IMR-90 (cell line): ENCODE measurements around the gene DNAH8. TPM values are rescaled to one million over a fixed set of nuclear protein-coding genes. Genes with fewer than 3 reads are reported as not detected.

Source experiments
- ATAC-seq: fragments of 200-7000 bp; cut with Tn5 transposase; 2 replicates; pipeline ENCODE4 v1.9.1; 2020; ENCODE audit warnings: low read depth, mild to moderate bottlenecking, moderate library complexity
- BruUV-seq: library from RNA; stranded (reverse); fragments of 400-500 nt; replicated peaks from 2 replicates; lab custom pipeline; 2021; lab: Mats Ljungman, UMichigan
- CTCF ChIA-PET: fragments of 300-600 bp; formaldehyde crosslinking; extraction: SDS; loops from one replicate; lab custom pipeline; 2021; ENCODE audit warnings: antibody characterized with exemption; lab: Yijun Ruan, JAX
- POLR2A ChIA-PET: fragments of 300-600 bp; sonication (Branson Sonifier 250); formaldehyde crosslinking; loops from one replicate; lab custom pipeline; 2022; ENCODE audit warnings: antibody characterized with exemption; ENCODE audit not compliant: unreplicated experiment; lab: Charles Lee
- DNase-seq: peaks from one replicate; pipeline ENCODE4 v3.0.0; 2013
- H2AFZ ChIP-seq: replicated peaks from 2 replicates; pipeline ENCODE3; 2013; ENCODE audit warnings: low read length, mild to moderate bottlenecking; ENCODE audit not compliant: poor library complexity
- H2AK5ac ChIP-seq: 2 replicates; pipeline ENCODE4 v1.6.1; 2013; ENCODE audit warnings: low read depth, low read length, inconsistent platforms
- H2AK9ac ChIP-seq: replicated peaks from 2 replicates; pipeline ENCODE3; 2013; ENCODE audit warnings: mild to moderate bottlenecking, low read depth, low read length, moderate library complexity; ENCODE audit not compliant: poor library complexity
- H2BK120ac ChIP-seq: 2 replicates; pipeline ENCODE4 v1.6.1; 2013; ENCODE audit warnings: low read depth, low read length, inconsistent platforms
- H2BK15ac ChIP-seq: 3 replicates; pipeline ENCODE4 v1.6.1; 2013; ENCODE audit warnings: low read depth, low read length, inconsistent platforms
- H2BK20ac ChIP-seq: 2 replicates; pipeline ENCODE4 v1.6.1; 2013; ENCODE audit warnings: low read depth, mild to moderate bottlenecking, inconsistent platforms, low read length, moderate library complexity
- H2BK5ac ChIP-seq: 2 replicates; pipeline ENCODE4 v1.6.1; 2013; ENCODE audit warnings: mild to moderate bottlenecking, low read depth, low read length, inconsistent platforms; ENCODE audit not compliant: poor library complexity, severe bottlenecking
- H3K14ac ChIP-seq: replicated peaks from 2 replicates; pipeline ENCODE4 v1.6.1; 2013; ENCODE audit warnings: low read depth, low read length, inconsistent platforms
- H3K18ac ChIP-seq: 2 replicates; pipeline ENCODE4 v1.6.1; 2013; ENCODE audit warnings: low read depth, low read length, control low read depth
- H3K23ac ChIP-seq: 2 replicates; pipeline ENCODE4 v1.6.1; 2013; ENCODE audit warnings: low read depth, low read length, inconsistent platforms
- H3K27ac ChIP-seq: 2 replicates; pipeline ENCODE4 v1.5.1; 2013; ENCODE audit warnings: mild to moderate bottlenecking, control low read depth, low read length; ENCODE audit not compliant: insufficient read depth
- H3K27me3 ChIP-seq: 2 replicates; pipeline ENCODE4 v1.6.1; 2013; ENCODE audit warnings: low read length; ENCODE audit not compliant: control insufficient read depth, insufficient read depth
- H3K36me3 ChIP-seq: 2 replicates; pipeline ENCODE4 v1.6.1; 2013; ENCODE audit warnings: low read length, mixed read lengths; ENCODE audit not compliant: control insufficient read depth, insufficient read depth
- H3K4ac ChIP-seq: 2 replicates; pipeline ENCODE4 v1.6.1; 2013; ENCODE audit warnings: low read depth, low read length, inconsistent platforms
- H3K4me1 ChIP-seq: 2 replicates; pipeline ENCODE4 v1.6.1; 2013; ENCODE audit warnings: low read length, mixed read lengths; ENCODE audit not compliant: control insufficient read depth, insufficient read depth
- H3K4me2 ChIP-seq: 2 replicates; pipeline ENCODE4 v1.6.1; 2013; ENCODE audit warnings: low read depth, mild to moderate bottlenecking, control low read depth, low read length, moderate library complexity
- H3K4me3 ChIP-seq: 2 replicates; pipeline ENCODE4 v1.5.1; 2013; ENCODE audit warnings: low read depth, mild to moderate bottlenecking, control low read depth, low read length, moderate library complexity; ENCODE audit not compliant: insufficient read depth
- H3K56ac ChIP-seq: 2 replicates; pipeline ENCODE4 v1.6.1; 2013; ENCODE audit warnings: low read length, inconsistent platforms; ENCODE audit not compliant: insufficient read depth; ENCODE audit errors: extremely low read depth
- H3K79me1 ChIP-seq, 2 experiments: 2 replicates each; pipeline ENCODE4 v1.6.1; 2013; ENCODE audit warnings: low read length in 2 of 2, inconsistent platforms in 1 of 2, low read depth in 1 of 2
- H3K9ac ChIP-seq: 2 replicates; pipeline ENCODE4 v1.6.1; 2013; ENCODE audit warnings: low read depth, low read length, control low read depth
- H3K9me1 ChIP-seq: 2 replicates; pipeline ENCODE4 v1.6.1; 2013; ENCODE audit warnings: low read length, inconsistent platforms; ENCODE audit not compliant: insufficient read depth
- H3K9me3 ChIP-seq: 2 replicates; pipeline ENCODE4 v1.6.1; 2013; ENCODE audit warnings: low read length; ENCODE audit not compliant: control insufficient read depth, insufficient read depth
- H4K20me1 ChIP-seq: 2 replicates; pipeline ENCODE4 v1.6.1; 2013; ENCODE audit warnings: low read length, inconsistent platforms; ENCODE audit not compliant: insufficient read depth
- H4K5ac ChIP-seq: 2 replicates; pipeline ENCODE4 v1.6.1; 2013; ENCODE audit warnings: mild to moderate bottlenecking, low read depth, low read length, control low read depth
- H4K8ac ChIP-seq, 2 experiments: 2 replicates each; pipeline ENCODE4 v1.6.1; 2013; ENCODE audit warnings: low read depth in 2 of 2, low read length in 2 of 2, control low read depth in 1 of 2, inconsistent platforms in 1 of 2
- H4K91ac ChIP-seq: 2 replicates; pipeline ENCODE4 v1.6.1; 2013; ENCODE audit warnings: low read depth, low read length, inconsistent platforms; ENCODE audit not compliant: insufficient read depth
- BHLHE40 ChIP-seq: fragments of 150-350 bp; IDR thresholded peaks from 2 replicates; pipeline ENCODE4 v1.6.1; 2016; ENCODE audit warnings: mild to moderate bottlenecking, low read depth, low read length
- CEBPB ChIP-seq: IDR thresholded peaks from 2 replicates; pipeline ENCODE4 v1.6.1; 2012; ENCODE audit warnings: low read depth, low read length, improper control_type of control experiment
- CHD1 ChIP-seq: IDR thresholded peaks from 2 replicates; pipeline ENCODE4 v1.6.1; 2012; ENCODE audit warnings: low read depth, low read length, improper control_type of control experiment
- FOS ChIP-seq: fragments of 150-350 bp; IDR thresholded peaks from 2 replicates; pipeline ENCODE4 v1.6.1; 2016; ENCODE audit warnings: low read depth, low read length
- MAFK ChIP-seq: IDR thresholded peaks from 2 replicates; pipeline ENCODE4 v1.6.1; 2012; ENCODE audit warnings: low read depth, low read length, improper control_type of control experiment
- MAZ ChIP-seq: IDR thresholded peaks from 2 replicates; pipeline ENCODE4 v1.6.1; 2012; ENCODE audit warnings: low read depth, mild to moderate bottlenecking, low read length, improper control_type of control experiment, moderate library complexity, borderline replicate concordance
- MXI1 ChIP-seq: IDR thresholded peaks from 2 replicates; pipeline ENCODE4 v1.6.1; 2012; ENCODE audit warnings: low read depth, mild to moderate bottlenecking, low read length, moderate library complexity, borderline replicate concordance
- POLR2A ChIP-seq: IDR thresholded peaks from 2 replicates; pipeline ENCODE4 v1.6.1; 2012; ENCODE audit warnings: mild to moderate bottlenecking, low read depth, low read length
- RAD21 ChIP-seq: IDR thresholded peaks from 2 replicates; pipeline ENCODE4 v1.6.1; 2012; ENCODE audit warnings: low read length, improper control_type of control experiment
- RCOR1 ChIP-seq: IDR thresholded peaks from 2 replicates; pipeline ENCODE4 v1.6.1; 2012; ENCODE audit warnings: mild to moderate bottlenecking, low read length, improper control_type of control experiment; ENCODE audit not compliant: insufficient replicate concordance
- RFX5 ChIP-seq: IDR thresholded peaks from 2 replicates; pipeline ENCODE4 v1.8.0; 2012; ENCODE audit warnings: low read depth, mild to moderate bottlenecking, low read length, moderate library complexity
- SMC3 ChIP-seq: fragments of 150-350 bp; IDR thresholded peaks from 2 replicates; pipeline ENCODE4 v1.6.1; 2016; ENCODE audit warnings: low read depth, mild to moderate bottlenecking, antibody characterized with exemption, low read length, moderate library complexity
- WGBS, 2 experiments: methylation state at CpG; one replicate each; pipeline versions ENCODE4 v1.1.5 to v1.1.7; 2013; ENCODE audit warnings: missing lambda C conversion rate in 2 of 2; ENCODE audit not compliant: insufficient read length in 1 of 2; ENCODE audit errors: extremely low coverage in 2 of 2; 5-methylcytosine and 5-hydroxymethylcytosine counted together
- dilution Hi-C: fragments of 300-500 bp; cut with HindIII; formaldehyde crosslinking; loops from one replicate; pipeline ENCODE4 v1.14.3; 2018; ENCODE audit warnings: low sequenced_read_pairs; ENCODE audit not compliant: unreplicated experiment
- in situ Hi-C: fragments of 300-500 bp; cut with MboI; formaldehyde crosslinking; loops from 3 replicates; pipeline ENCODE4 v1.14.3; 2019; ENCODE audit warnings: low sequenced_read_pairs, inconsistent platforms, mixed read lengths
- intact Hi-C: fragments of 100-400 bp; cut with micrococcal nuclease; formaldehyde crosslinking; loops from 2 replicates; pipeline ENCODE4 v1.10.0; 2022
- polyA plus RNA-seq, 3 experiments: library from polyadenylated mRNA; depleted of rRNA; stranded (reverse); fragments of >200 nt; gene quantifications; 2 replicates each; pipeline ENCODE4 v1.2.3, GENCODE V29; 2012; ENCODE audit warnings: low replicate concordance in 1 of 3
- total RNA-seq: library from RNA; depleted of rRNA; stranded (reverse); fragments of >200 nt; gene quantifications from 2 replicates; pipeline ENCODE4 v1.2.3, GENCODE V29; 2012
- TF ChIP-seq, protein P1 (sequence below): fragments of 150-350 bp; IDR thresholded peaks from 2 replicates; pipeline ENCODE4 v1.6.1; 2016; ENCODE audit warnings: low read depth, mild to moderate bottlenecking, low read length, moderate library complexity, borderline replicate concordance
- TF ChIP-seq, protein P2 (sequence below): conservative IDR thresholded peaks from 2 replicates; pipeline ENCODE4 v1.5.1; 2012; ENCODE audit warnings: mild to moderate bottlenecking, low read depth, low read length, improper control_type of control experiment

Gene DNAH8
- total and polyA plus RNA-seq, 2 of the 4 experiments (the other 2 are of a cell fraction): not detected

DNA sequence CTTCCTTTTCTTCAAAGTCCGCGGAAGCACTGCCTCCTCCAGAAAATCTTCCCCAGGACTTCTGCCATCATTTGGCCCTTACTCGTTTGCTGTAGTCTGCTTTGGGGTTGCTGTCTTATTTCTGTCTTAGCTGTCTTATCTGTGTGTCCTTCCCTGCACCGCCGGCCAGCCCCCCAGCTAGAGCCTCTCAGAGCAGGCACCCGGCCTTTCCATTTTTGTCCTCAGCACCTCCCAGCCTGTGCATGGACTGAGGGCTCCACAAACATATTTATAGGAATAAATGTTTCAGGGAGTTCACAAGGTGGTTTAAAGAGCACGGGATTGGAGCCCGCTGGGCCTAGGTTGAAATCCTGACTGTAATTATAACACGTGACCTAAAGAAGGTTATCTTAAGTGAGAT, 341.6 kb downstream of the DNAH8 start:
- H3K9me3 ChIP-seq: no peaks in the 10 kb centered on the region
- H3K9me1 ChIP-seq: no peaks in the 10 kb centered on the region
- no peak overlapping the region for H4K8ac ChIP-seq
- H2AFZ ChIP-seq: no peak overlapping the region
- H3K27ac ChIP-seq: no peak overlapping the region
- H2BK5ac ChIP-seq: no peak overlapping the region
- no peak overlapping the region for H4K5ac ChIP-seq
- H2BK15ac ChIP-seq: no peak overlapping the region
- WGBS, 2 experiments: no CpG with 5 or more reads among the region's 9 CpGs
- H3K4me3 ChIP-seq: no peak overlapping the region
- H2AK5ac ChIP-seq: no peak overlapping the region
- no peak overlapping the region for H3K4me2 ChIP-seq
- no peak overlapping the region for H3K18ac ChIP-seq
- no peaks in the 10 kb centered on the region for H3K4me1 ChIP-seq
- dilution Hi-C loops (no loop called here), intact Hi-C loops (no loop called here), in situ Hi-C loops (no loop called here)
- no peak overlapping the region for H2BK20ac ChIP-seq
- no peak overlapping the region for H2AK9ac ChIP-seq
- ATAC-seq (no peak), DNase-seq (no peak)
- H4K20me1 ChIP-seq: no peaks in the 10 kb centered on the region
- H3K27me3 ChIP-seq: peaks cover 10% of the 10 kb centered on the region
- no peaks in the 10 kb centered on the region for H3K36me3 ChIP-seq
- H3K79me1 ChIP-seq: no peaks in the 10 kb centered on the region
- H3K4ac ChIP-seq: no peak overlapping the region
- H3K9ac ChIP-seq: no peak overlapping the region
- CTCF ChIA-PET: no interaction called here
- POLR2A ChIA-PET: no interaction called here
- no peak overlapping the region for H3K14ac ChIP-seq
- BruUV-seq: no TSS peak
- no peak overlapping the region for H3K56ac ChIP-seq
- H4K91ac ChIP-seq: no peak overlapping the region
- no peak for TF ChIP-seq RAD21
- no peak for TF ChIP-seq RFX5
- TF ChIP-seq BHLHE40: no peak
- no peak for TF ChIP-seq MAZ
- TF ChIP-seq, protein P1, sequence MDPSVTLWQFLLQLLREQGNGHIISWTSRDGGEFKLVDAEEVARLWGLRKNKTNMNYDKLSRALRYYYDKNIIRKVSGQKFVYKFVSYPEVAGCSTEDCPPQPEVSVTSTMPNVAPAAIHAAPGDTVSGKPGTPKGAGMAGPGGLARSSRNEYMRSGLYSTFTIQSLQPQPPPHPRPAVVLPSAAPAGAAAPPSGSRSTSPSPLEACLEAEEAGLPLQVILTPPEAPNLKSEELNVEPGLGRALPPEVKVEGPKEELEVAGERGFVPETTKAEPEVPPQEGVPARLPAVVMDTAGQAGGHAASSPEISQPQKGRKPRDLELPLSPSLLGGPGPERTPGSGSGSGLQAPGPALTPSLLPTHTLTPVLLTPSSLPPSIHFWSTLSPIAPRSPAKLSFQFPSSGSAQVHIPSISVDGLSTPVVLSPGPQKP: no peak
- no peak for TF ChIP-seq CHD1
- TF ChIP-seq, protein P2, sequence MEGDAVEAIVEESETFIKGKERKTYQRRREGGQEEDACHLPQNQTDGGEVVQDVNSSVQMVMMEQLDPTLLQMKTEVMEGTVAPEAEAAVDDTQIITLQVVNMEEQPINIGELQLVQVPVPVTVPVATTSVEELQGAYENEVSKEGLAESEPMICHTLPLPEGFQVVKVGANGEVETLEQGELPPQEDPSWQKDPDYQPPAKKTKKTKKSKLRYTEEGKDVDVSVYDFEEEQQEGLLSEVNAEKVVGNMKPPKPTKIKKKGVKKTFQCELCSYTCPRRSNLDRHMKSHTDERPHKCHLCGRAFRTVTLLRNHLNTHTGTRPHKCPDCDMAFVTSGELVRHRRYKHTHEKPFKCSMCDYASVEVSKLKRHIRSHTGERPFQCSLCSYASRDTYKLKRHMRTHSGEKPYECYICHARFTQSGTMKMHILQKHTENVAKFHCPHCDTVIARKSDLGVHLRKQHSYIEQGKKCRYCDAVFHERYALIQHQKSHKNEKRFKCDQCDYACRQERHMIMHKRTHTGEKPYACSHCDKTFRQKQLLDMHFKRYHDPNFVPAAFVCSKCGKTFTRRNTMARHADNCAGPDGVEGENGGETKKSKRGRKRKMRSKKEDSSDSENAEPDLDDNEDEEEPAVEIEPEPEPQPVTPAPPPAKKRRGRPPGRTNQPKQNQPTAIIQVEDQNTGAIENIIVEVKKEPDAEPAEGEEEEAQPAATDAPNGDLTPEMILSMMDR: no peak
- no peak for TF ChIP-seq MXI1
- no peak for TF ChIP-seq SMC3
- TF ChIP-seq CEBPB: no peak
- no peak for TF ChIP-seq MAFK
- TF ChIP-seq POLR2A: no peak
- no peak for TF ChIP-seq FOS
- TF ChIP-seq RCOR1: no peak
- no peak overlapping the region for H2BK120ac ChIP-seq
- no peak overlapping the region for H3K23ac ChIP-seq
